ENCODE data around the gene MYBPH.

MYBPH gene

DNA sequence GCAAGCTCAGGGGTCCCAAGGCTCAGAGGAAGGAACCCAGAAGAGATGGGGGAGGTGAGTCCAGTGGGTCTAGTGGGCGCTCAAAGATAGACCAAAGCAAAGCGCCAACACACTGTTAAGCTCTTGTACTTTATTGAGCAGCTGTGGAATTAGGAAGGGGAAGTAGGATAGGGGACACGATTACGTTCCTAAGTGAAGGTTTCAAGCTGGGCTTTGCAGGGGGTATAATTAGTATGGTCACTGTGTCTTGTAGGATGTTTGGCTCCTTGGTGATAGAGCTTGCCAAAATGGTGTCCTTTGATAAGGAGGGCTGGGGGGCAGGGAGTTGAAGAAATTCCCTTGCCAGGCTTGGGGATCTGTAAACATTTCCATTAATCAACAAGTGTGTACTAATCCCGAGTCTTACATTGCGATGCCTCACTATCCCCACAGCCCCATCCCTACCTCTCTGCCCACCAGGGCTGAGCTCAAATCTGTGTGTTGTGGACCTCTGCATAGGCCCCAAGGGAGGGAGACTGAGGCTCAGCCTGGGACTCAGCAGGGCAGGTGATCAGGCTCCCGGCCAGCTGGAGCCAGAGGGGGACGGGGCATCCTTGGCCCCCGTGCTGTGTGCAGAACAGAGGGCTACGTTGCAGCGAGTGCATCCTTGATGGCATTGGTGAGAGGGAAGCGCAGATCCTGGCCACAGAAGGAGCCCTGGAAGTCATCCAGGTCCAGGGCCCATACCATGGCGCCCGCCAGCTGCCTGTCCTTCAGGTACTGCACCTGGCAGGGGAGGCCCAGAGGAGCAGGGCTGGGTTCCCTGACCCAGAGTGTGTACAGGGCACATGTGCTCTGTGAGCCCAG is 3.4 kb upstream of the MYBPH start:
- no peak for DNase-seq
- TF ChIP-seq, protein P1, sequence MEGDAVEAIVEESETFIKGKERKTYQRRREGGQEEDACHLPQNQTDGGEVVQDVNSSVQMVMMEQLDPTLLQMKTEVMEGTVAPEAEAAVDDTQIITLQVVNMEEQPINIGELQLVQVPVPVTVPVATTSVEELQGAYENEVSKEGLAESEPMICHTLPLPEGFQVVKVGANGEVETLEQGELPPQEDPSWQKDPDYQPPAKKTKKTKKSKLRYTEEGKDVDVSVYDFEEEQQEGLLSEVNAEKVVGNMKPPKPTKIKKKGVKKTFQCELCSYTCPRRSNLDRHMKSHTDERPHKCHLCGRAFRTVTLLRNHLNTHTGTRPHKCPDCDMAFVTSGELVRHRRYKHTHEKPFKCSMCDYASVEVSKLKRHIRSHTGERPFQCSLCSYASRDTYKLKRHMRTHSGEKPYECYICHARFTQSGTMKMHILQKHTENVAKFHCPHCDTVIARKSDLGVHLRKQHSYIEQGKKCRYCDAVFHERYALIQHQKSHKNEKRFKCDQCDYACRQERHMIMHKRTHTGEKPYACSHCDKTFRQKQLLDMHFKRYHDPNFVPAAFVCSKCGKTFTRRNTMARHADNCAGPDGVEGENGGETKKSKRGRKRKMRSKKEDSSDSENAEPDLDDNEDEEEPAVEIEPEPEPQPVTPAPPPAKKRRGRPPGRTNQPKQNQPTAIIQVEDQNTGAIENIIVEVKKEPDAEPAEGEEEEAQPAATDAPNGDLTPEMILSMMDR (IDR thresholded peaks at IDR 0.05; ENCODE audit: low read depth, low read length): no peak
- Histone ChIP-seq H3K36me3 (no peaks in the 10 kb centered on the region), H3K9me3 (no peaks in the 10 kb centered on the region), H3K4me3 (ENCODE audit: low read depth, low read length) (no peak overlapping the region), H3K4me1 (peaks cover 8% of the 10 kb centered on the region), H3K27me3 (no peaks in the 10 kb centered on the region)

DNA sequence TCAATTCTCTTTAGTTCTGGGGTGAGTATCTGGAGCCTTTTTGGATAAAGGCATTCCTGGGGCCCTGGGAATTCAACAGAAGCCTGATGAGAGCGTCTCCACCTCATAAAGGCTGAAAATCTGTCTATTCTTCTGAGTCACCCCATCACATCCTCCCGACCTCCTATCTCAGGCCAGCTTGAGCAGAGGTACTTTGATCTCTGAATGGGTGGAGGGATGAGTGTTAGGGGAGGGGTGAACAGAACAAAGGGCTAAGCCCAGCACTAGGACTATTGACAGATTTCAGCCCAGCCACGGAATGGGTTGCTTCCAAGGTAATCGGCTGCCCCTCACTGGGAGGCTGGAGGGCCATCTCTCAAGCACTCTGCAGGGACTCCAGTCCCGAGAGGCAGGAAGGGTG is 2.5 kb upstream of the MYBPH start:
- TF ChIP-seq, protein P1 (IDR thresholded peaks at IDR 0.05; ENCODE audit: low read depth, low read length): no peak
- Histone ChIP-seq H3K36me3 (no peaks in the 10 kb centered on the region), H3K4me1 (peaks cover 8% of the 10 kb centered on the region), H3K9me3 (no peaks in the 10 kb centered on the region), H3K27me3 (no peaks in the 10 kb centered on the region), H3K4me3 (ENCODE audit: low read depth, low read length) (no peak overlapping the region)
- no peak for DNase-seq

DNA sequence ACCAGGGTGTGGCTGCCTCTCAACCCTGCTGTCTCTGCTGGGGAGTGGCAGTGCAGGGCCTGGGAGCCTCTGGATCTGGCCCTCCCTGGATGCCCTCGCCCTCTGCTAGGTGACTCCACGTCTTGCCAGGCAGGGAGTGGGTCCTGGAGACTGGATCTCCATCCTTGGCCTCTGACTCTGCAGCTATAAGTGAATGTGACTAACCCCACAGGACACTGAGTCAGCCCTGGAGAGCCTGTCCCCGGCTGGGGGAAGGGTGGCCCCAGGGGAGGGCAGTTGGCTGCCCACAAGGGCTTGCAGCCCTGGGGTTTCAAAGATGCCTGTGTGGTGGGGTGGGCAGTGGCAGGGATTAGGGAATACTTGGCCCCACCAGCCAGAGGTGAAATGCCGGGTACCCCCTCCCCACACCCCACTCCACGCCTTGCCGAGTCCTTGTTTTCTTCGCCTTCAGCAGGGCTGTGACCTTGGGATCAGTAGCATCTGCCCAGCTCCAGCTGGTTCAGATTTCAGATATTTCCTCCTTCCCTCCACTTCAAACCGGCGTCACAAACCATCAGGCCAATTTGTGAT is 1.9 kb upstream of the MYBPH start:
- Histone ChIP-seq H3K36me3 (no peaks in the 10 kb centered on the region), H3K4me1 (peaks cover 8% of the 10 kb centered on the region), H3K27me3 (no peaks in the 10 kb centered on the region), H3K9me3 (no peaks in the 10 kb centered on the region), H3K4me3 (ENCODE audit: low read depth, low read length) (no peak overlapping the region)
- TF ChIP-seq, protein P1 (IDR thresholded peaks at IDR 0.05; ENCODE audit: low read depth, low read length): no peak
- DNase-seq: no peak

DNA sequence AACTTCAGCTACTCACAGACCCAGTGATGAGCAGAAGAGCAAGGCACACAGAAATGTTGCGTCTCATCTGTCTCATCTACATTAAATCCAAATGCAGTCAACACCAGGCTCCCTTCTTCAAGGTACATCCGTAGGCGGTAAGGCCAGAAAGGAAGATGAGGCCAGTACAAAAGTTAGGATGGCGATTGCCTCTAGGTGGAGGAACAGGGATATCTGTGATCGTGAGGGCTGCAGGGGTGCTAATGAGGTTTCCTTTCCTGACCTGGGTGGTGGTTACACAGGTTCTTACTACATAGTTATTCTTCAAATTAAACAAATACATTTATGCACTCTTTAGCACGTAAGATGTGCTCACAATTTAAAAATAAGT is 1.4 kb upstream of the MYBPH start:
- Histone ChIP-seq H3K4me1 (peaks cover 8% of the 10 kb centered on the region), H3K9me3 (no peaks in the 10 kb centered on the region), H3K27me3 (no peaks in the 10 kb centered on the region), H3K4me3 (ENCODE audit: low read depth, low read length) (no peak overlapping the region), H3K36me3 (no peaks in the 10 kb centered on the region)
- no peak for DNase-seq
- TF ChIP-seq, protein P1 (IDR thresholded peaks at IDR 0.05; ENCODE audit: low read depth, low read length): no peak

DNA sequence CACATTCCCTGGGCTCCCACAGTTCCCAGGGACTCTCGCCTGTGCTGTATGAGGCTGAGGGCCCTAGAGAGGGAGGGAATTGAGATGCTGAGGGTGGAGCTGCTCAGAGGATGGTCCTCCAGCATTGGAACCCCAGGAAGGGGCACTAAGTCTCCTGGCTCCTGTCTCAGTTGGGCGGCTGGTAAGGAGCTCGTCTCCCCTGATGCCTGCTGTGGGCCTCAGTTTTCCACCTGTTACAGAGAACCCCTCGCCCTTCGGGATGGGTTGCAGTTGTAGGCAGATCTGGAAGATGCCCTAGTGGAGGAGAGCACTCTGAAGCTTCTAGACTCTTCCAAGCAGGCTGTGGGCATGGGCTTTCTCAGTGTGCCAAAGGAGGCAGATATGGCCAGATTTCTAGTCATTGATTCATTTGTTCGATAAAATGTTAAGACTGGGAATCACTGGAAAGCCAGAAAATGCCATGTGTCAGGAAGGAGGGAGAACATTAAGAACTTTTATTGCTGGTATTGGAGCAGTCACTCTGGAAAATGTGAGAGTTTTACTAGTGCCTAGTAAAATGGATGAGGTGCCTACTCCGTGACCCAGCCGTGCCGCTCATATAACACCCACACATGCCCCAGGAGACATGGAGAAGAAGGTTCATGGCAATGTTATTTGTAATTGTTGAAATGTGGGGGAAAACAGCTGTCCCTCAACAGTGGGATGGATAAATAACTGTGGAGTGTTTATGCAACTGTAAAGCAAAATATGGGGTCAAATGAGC is 828 bp upstream of the MYBPH start:
- H3K4me1 ChIP-seq: peaks cover 8% of the 10 kb centered on the region
- no peak for DNase-seq
- TF ChIP-seq, protein P1 (IDR thresholded peaks at IDR 0.05; ENCODE audit: low read depth, low read length): no peak

More for the DNA sequence above, 828 bp upstream of the MYBPH start:
- Histone ChIP-seq H3K36me3 (no peaks in the 10 kb centered on the region), H3K27me3 (no peaks in the 10 kb centered on the region), H3K9me3 (no peaks in the 10 kb centered on the region), H3K4me3 (ENCODE audit: low read depth, low read length) (no peak overlapping the region)

All from BE2C (cell line).